GM21381 (cell line): ENCODE data around the gene PNMA6E.

Experiments
- ATAC-seq: cut with Tn5 transposase; IDR thresholded peaks from one replicate; pipeline ENCODE4 v1.9.1; 2021; ENCODE audit warnings: mild to moderate bottlenecking, moderate library complexity; ENCODE audit not compliant: unreplicated experiment

Gene PNMA6E

GRCh38 chrX:153361781-153362397 is 39.3 kb downstream of the PNMA6E start:
- no peak for ATAC-seq

GRCh38 chrX:153357877-153358276 is 43.3 kb downstream of the PNMA6E start:
- ATAC-seq = no peak

- no peak for ATAC-seq
These were observed 47.7 kb downstream of the PNMA6E start for GRCh38 chrX:153353416-153353815.

- no peak for ATAC-seq
These were observed 48.3 kb downstream of the PNMA6E start for GRCh38 chrX:153352858-153353257.

GRCh38 chrX:153351981-153352380 is 49.2 kb downstream of the PNMA6E start:
- ATAC-seq = no peak

- no peak for ATAC-seq
These were observed 51.2 kb downstream of the PNMA6E start for GRCh38 chrX:153349952-153350351.

GRCh38 chrX:153348421-153348820 is 52.7 kb downstream of the PNMA6E start:
- ATAC-seq = no peak

GRCh38 chrX:153347530-153347929 is 53.6 kb downstream of the PNMA6E start:
- ATAC-seq = no peak
